HG03442 (cell line): Measurements from ENCODE around the gene FMNL2.

Experiments used
- ATAC-seq: cut with Tn5 transposase; IDR thresholded peaks from one replicate; pipeline ENCODE4 v1.9.1; 2021; ENCODE audit warnings: mild to moderate bottlenecking, moderate library complexity; ENCODE audit not compliant: unreplicated experiment

FMNL2 gene

DNA sequence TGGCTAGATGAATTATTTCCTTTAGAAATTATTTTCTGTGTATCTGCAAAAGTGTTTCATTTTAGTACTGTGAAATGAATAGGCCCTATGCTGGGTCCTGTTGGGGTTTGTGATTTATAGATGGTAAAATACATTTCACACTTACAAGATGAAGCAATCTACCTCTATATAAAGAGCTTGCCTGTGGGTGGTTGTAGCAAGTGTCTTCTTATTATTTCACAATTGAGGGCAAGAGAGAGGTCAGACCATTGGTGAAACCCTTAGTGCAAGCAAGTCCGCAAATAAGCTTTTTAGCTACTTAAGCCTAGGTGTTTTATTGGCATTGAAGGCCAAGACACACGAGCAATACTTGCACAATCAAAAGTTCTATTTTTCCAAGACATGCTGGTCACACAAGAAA, 153.1 kb downstream of the FMNL2 start:
- ATAC-seq: no peak

DNA sequence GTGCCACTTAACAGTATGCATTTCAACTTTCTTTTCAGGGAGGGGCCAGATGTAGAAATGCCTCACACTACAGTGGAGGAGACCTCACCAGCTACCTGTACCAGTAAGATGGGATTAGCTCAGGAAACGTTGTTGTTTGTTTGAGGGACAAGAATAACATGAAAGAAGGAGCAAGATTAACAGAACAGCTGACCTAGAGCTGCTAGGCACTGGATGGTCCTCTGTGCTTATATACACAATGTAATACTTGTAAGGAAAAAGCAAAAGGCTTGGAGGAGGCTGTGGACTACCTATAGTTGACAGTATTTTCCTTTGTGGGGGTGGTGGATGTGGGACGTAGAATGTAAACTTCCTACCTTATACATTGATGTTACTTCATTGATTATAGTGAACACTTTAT, 154.4 kb downstream of the FMNL2 start:
- no peak for ATAC-seq

DNA sequence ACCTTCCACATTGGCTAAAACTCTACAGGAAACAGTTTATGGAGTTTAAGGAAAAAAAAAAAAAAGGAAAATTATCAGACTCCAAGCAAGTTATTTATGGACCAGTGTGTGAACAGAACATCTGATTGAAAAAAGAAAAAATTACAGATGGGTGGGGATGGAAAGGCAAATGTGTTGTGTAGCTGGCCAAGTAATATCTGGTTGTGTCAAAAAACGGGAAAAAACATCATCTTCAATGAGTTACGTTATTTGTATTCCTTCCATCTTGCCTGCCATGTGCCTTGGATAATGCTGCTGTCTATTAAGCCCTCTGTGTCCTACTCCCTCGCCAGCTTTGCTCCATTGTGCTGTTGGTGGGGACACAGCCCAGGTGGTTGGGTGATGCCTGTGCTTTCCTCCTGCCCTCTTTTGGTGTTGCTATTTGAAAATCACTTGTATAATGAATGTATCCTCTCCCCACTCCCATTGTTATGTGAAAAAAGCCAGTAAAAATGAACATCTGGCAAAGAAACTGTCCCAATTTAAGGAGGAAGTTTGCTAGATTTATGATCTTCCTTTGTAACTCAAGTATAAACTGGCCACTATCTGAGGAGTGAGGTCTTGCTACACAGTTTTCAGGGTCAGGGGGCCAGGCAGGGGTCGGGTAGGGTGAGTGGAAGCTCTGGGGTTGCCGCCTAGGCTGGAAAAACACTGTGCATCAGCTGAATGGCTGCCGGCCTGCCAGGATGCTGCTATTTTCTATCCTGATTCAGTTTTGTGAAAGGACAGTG, 155.9 kb downstream of the FMNL2 start:
- no peak for ATAC-seq

DNA sequence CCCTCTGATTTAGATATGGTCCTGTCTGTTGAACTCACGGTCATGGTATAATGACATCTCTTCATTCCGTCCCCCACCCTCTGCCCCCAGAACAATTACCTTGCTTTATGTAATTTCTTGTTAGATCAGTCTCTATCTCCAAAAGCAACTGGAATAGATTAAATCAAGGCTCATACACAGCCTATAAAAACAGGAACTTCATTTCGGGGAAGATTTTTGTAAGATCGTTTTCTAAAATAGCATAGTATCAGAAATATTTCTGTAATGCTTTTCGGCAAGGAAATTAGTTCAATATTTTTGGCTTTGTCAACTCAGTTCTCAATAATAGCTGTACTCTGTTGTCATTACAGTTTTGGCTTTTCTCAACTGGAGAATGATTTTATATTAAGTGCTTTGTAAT, 157.2 kb downstream of the FMNL2 start:
- no peak for ATAC-seq

DNA sequence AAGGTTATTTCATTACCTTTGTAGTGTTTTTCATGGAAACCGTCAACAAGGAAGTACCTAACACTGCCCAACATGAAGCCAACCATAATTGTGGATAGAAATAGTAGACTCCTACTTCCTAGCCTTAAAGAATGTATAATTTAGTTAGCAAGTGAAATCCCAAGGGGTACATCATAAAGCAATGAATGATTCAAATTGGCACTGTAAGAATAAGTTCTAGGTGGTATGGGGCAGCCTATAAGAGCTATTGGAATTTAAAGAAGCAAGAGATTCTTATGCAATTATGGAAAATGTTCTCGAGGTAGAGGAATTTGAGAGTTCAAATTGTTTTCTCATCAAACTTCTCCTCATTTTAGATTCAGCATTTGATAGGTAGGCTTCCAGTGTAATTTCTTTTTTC, 157.9 kb downstream of the FMNL2 start:
- ATAC-seq: no peak

DNA sequence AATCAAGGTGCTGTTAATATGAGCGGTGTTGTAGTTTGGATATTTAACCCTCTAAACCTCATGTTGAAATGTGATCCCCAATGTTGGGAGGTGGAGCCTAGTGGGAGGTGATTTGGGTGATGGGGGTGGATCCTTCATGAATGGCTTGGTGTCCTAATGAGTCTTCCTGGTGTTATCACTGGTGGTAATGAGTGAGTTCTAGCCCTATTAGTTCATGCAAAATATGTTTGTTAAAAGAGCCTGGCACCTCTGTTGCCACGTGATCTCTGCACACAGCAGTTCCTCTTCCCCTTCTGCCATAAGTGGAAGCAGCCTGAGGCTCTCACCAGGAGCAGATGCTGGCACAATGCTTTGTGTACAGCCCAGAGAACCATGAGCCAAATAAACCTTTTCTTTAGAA, 158.4 kb downstream of the FMNL2 start:
- ATAC-seq: no peak

DNA sequence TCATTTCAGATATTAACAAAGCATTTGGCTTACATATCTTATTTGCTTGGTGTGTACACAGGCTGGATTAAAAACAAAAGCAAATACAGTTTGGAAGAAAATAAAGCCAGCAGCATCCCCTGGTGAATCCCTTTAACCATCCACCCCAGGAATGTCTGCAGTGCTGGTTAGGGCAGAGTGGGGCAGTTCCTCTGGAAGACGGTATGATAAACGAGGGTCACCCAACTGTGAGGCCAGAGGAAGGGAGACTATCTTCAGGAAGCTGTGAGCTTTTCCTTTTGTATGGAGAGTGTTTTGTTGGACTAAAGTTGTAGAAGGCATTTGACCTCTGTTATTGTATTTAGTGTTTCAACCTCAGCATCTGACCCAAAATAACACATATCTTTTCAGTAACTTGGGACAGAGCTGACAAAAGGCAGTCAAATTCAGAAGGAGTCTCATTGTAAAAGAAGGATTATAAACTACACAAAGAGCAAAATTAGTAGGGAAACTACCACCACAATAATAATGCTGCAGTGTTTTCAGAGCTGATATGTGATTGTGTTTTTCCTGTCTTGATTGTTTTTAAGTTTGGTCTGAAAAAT, 159.1 kb downstream of the FMNL2 start:
- ATAC-seq: no peak

DNA sequence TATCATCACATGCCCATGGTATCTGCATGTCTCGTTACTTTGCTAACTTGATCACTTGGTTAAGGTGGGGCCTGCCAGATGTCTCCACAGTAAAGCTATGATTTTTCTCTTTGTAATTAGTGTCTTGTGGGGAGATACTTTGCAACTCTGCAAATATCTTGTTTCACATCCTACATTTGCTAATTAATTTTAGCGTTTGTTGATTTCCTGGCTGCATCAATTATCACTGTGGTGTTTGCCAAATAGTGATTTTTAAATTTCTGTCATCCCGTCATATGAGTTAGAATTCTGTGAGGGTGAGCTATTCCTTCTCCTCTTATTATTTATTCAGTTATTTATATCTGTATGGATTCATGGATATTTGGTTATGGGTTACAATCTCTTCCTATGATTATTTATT, 161.4 kb downstream of the FMNL2 start:
- no peak for ATAC-seq

DNA sequence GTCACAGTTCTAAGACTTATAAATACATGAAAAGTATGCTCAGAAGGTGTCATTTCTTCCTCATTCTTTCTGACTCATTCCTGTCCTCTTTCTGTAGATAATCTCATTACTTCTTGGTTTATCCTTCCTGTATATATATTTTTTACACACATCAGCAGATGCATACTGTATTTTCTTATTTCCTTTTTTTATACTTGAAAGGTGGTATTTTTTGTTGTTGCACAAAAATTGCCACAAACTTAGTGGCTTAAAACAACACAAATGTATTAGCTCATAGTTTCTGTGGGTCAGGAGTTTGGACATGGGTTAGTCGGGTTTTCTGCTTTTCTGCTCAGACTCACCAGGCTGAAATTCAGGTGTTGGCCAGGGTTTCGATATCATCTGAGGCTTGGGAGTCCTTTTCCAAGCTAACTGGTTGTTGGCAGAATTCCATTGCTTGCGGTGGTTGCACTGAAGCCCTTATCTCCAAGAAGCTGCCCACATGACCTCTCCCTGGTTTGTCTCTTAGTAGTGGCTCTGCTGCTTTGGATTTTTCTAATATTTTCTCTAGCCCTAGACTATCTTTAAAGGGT, 162.6 kb downstream of the FMNL2 start:
- ATAC-seq: peak; percentile 65

DNA sequence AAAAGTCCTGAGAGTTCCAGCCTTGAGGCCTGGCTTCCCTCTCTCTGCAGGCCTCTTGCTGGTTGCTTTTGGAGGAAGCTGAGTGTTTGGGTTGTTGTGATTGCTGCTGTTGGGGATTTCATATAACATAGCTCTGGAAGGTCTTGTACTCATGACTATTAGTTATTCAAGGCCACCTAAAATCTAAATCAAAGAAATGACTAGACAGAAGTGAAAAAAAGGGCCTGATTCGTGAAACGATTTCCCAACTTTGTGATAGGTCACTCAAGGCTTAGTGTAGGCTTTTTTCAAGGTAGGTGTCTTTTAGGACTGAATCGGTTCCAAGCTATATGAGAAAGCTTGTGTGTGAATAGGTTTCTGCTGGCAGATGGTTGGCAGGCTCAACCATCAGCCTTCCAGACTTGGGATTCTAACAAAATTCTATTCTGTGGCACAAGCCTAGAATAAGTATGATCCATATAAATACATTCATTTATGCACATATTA, 164.4 kb downstream of the FMNL2 start:
- ATAC-seq: no peak

DNA sequence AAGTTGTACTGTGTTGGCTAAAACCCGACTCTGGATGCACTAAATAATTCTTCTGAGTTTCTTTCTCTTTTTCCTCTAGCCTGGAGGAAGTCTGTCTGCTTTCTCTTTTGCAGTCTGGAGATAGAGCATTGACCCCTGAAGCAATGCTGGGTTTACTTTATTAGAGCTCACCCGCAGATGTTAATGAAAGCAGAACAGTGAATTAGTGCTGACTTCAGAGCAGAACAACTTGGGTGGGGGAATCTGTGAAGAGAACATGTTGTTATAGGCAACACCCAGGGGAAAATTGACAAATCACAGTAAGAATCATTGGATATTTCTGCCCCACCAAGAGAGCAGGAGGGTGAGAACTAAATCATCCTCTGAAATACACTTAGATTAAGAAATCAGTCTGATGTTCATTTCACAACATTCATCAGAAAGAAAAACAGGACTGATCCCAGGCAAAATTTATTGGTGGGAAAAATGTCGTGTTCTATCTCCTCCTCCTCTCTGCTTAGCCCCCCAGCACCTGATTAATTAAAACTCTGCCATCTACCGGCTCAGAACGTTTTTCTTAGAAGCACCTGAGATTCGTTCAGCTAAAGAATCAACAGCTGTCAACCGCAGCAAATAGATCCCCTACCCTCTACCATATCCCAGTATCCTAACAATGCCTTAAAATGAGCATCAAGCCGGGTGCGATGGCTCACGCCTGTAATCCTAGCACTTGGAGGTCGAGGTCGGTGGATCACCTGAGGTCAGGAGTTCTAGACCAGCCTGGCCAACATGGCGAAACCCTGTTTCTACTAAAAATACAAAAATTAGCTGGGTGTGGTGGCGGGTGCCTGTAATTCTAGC, 165.1 kb downstream of the FMNL2 start:
- ATAC-seq: peak; percentile 48

DNA sequence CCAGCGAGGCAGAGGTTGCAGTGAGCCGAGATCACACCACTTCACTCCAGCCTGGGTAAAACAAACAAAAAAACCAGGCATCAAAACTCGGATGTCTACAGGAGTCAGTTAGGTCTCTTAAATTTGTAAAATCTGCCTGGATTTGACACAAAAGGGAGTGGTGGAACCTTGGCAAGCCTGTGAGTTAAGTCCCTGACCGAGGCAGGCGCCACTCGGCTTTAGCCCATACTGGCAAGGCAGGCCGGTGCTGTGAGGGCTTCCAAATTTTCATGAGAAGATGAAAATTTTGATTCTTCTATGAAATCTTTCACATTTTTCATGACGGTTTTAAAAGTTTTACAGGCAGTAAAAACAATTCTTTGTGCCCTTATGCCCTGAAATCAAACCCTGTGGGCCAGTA, 165.8 kb downstream of the FMNL2 start:
- no peak for ATAC-seq

DNA sequence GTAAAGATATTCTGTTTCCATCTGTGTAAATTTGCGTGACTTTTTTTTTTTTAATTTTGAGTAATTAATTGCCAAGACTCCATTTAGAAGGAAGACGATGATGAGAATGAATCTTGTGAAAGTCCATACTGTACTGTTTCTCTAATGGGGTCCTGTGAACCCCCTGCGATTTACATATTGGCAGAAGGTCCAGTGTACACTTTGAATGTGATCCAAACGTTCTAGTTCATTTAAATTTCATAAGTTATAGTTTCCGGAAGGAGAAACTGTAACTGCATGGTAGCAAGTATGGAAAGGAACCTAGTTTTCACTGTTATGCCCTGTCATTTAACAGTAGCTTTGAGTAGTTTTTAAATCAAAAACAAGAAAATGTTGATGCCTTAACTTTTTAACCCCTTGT, 166.7 kb downstream of the FMNL2 start:
- ATAC-seq: no peak

DNA sequence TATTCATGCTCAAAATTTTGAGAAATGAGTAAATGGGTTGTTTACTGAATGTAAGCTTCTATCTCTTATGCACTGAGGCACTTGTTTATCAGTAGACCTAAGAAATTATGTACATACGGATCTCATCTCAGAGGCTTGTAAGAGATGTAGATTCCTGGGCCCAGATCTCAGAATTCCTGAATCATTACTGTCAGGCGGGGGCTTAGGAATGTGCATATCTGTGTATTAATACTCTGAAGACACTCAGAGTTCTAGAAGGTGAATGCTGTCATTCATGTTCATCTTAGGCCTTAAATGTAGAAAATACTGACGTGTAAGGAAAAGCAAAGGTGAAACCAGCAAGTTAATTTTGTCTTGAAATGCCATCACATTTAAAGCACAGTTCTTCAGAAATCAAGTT, 169.6 kb downstream of the FMNL2 start:
- ATAC-seq: no peak

DNA sequence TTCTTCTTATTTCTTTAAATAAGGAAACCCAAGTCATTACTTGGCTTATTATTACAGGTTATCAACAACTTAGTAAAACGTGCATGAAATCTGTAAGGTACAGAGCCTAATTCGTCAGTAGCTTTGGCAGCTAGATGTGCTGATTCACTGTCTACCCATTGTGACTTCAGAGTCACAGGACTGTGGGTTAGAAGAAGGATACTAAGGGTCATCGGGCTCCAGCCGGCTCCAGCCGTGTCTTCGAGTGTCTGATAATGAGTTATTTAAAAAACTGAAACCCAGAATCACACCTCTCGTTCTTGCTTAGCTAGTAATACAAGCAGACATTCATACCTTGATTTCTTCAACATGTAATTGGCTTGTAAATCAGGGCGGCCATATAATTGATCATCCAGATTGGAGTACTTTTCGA, 170.5 kb downstream of the FMNL2 start:
- peak; percentile 53 for ATAC-seq

DNA sequence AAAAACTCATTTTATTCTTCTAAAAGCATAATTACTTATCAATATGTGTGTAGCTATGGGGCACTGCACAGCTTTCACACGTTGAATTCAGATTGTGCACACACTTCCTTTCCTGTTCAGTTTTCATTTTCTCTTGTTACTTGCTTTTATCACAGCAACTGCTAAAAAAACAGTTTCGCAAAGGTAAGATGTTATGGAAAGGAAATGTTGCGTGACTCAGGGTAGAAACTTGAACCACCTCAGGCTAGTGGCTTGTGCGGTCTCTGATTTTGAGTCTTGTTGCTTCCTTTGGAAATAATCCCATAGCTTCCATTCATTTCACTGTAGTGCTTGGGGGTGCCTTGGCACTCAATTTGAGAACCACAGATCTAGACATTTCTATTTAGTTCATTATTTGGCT, 171.9 kb downstream of the FMNL2 start:
- ATAC-seq: peak; percentile 55

DNA sequence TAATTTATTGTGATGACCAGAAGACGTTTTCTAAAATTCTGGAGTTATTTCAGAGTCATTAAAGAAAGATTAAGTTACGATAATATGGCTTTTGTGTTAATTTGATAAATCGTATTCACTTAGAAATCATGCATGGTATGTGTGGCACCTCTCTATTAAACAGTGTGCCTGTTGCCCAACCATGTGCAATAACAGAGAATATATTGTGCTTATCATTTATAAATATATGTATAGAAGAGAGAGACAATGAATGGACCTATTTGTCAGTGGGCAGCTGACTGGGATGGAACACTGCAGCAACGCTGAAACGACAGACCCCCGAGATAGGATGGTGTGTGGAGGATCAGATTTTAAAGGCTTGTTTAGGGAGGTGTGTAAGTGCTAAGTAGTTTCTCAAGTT, 172.9 kb downstream of the FMNL2 start:
- no peak for ATAC-seq

DNA sequence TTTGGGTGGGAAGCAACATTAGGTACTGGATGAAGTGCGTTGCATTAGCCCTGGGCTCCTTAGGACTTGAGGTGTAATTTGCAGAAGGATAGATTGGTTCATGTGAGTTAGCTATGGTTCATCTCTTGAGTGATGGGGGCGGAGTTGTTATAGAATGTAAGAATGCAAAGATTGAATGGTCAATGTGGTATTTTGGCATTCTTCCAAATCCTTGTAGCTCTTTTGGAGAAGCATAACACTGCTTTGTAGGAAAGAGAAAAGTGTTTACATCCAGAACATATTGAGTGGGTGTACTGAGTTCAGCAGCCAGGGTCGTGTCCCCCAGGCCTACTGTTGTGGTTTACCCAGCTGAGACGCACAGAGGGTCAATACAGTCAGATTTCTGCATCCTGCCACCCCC, 173.5 kb downstream of the FMNL2 start:
- ATAC-seq: no peak

DNA sequence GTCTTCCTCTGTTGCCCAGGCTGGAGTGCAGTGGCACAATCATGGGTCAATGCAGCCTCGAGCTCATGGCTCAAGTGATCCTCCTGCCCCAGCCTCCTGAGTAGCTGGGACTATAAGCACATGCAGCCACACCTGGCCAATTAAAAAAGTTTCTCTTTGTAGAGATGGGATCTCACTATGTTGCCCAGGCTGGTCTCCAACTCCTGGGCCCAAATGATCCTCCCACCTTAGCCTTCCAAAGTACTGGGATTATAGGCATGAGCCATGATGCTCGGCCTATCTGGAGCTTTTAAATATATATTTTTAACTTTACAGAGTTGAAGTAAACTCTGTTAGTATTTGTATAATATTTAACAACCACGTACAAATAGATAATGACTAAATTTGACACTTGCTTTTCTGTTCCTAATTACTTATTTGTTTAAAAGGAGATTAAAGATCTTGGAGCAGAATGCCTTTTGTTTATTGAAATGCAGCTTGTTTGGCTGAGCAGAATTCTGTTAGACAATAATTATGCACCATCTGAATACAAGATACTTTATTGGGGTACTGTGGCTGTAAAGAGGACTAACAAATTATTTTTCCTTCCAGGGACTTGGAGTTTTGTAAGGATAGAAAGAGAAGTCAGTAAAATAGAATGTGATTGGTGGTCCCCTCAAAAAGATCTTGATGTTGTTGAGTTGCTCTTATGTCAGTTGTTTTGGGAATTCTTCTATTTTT, 175.0 kb downstream of the FMNL2 start:
- ATAC-seq: no peak

DNA sequence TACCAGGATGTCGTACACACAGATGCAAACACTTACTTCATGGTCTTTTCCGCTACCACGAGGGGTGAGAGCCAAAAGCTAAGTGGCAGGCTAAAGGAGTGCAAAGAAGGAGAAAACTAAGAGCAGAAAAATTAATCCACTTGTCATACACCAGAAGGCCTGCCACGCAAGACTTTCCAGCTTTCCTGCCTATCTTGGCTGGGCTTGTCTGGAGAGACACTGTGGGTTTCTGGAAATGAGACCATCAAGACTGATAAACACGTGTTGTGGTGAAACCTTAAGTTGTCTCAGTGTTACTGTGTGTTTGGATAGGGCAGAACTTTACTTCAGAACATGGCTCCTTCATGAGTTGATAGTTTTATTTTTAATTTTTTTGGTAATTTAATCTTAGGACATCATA, 175.6 kb downstream of the FMNL2 start:
- no peak for ATAC-seq

DNA sequence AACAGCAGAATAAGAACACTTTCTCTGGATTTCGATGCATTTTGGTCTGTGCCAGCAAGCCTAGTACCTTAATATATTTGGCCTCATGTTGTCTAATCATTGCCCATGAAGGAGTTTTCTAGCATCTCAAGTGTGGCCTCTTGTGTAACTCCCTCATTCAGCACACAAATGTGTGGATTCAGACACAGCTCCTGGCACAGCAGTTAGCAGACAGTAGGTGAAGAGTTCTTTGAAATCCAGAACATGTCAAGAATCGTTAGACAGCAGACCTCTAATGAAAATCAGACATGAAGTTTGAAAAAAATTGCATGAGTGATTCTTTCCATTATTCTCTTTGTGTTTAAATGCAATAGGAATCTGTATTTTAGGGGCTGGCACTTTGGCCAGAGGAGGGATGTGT, 177.0 kb downstream of the FMNL2 start:
- ATAC-seq: no peak
